ENCODE results near the gene NSUN3. TPM values are rescaled to one million over a fixed set of nuclear protein-coding genes. Genes with fewer than 3 reads are reported as not detected.

NSUN3 gene
- total RNA-seq, 2 donors from 2014 or later, result 14.4 to 15.8 TPM

DNA sequence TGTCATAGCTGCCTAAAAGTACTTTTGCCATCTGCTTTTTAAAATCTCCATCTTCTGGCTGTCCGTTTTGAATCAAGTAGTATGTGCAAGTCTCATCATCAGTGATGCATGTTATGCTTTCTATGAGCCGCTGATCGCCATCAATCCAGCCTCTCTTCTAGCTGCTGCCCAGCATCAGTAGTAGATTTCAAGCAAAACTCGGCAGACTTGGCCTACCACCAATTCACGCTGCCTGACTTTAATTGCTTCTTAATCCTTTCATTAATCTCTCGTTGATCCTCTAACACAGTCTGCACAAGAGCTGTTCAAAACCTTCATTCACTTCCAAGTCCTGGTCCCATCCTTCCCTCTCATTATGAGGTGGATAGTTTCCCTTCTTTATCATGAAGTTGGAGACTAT, 104.9 kb downstream of the NSUN3 start:
- H3K9me3 ChIP-seq, result no peaks in the 10 kb centered on the region
- no peak overlapping the region for H3K4me3 ChIP-seq
- DNase-seq (ENCODE audit: low spot score) (no peak), ATAC-seq (ENCODE audit: insufficient number of reproducible peaks, low FRiP score, low read depth) (no peak)
- H3K27me3 ChIP-seq (replicated peaks; ENCODE audit: insufficient read depth), result no peaks in the 10 kb centered on the region
- H3K4me1 ChIP-seq (ENCODE audit: control insufficient read depth in 1 of 2, low read depth in 2 of 2), result no peaks in the 10 kb centered on the region
- H3K36me3 ChIP-seq, result no peaks in the 10 kb centered on the region
- TF ChIP-seq, protein P1, sequence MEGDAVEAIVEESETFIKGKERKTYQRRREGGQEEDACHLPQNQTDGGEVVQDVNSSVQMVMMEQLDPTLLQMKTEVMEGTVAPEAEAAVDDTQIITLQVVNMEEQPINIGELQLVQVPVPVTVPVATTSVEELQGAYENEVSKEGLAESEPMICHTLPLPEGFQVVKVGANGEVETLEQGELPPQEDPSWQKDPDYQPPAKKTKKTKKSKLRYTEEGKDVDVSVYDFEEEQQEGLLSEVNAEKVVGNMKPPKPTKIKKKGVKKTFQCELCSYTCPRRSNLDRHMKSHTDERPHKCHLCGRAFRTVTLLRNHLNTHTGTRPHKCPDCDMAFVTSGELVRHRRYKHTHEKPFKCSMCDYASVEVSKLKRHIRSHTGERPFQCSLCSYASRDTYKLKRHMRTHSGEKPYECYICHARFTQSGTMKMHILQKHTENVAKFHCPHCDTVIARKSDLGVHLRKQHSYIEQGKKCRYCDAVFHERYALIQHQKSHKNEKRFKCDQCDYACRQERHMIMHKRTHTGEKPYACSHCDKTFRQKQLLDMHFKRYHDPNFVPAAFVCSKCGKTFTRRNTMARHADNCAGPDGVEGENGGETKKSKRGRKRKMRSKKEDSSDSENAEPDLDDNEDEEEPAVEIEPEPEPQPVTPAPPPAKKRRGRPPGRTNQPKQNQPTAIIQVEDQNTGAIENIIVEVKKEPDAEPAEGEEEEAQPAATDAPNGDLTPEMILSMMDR (IDR thresholded peaks at IDR 0.05), result no peak
- no peak overlapping the region for H3K27ac ChIP-seq

DNA sequence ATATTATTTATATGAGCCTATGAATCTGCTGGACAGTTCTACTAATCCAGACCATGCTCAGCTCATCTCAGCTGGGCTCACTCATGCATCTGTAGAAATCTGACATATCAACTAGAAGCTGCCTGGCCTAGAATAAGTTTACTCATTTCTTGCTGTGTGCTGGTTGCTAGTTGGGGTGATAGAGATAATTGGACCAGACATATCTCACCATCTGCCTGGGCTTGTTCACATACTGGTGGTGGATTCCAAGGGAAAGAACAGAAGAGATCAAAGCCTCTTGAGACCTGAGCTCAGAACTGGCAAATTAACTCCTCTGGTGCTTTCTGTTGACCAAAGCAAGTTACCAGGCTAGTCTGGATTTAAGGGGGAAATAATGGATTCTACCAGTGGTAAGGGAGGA, 109.1 kb downstream of the NSUN3 start:
- ATAC-seq (ENCODE audit: insufficient number of reproducible peaks, low FRiP score, low read depth), result no peak
- no peaks in the 10 kb centered on the region for H3K4me1 ChIP-seq (ENCODE audit: control insufficient read depth in 1 of 2, low read depth in 2 of 2)
- TF ChIP-seq, protein P1 (IDR thresholded peaks at IDR 0.05), result no peak
- no peaks in the 10 kb centered on the region for H3K9me3 ChIP-seq
- no peaks in the 10 kb centered on the region for H3K36me3 ChIP-seq
- H3K4me3 ChIP-seq, result no peak overlapping the region
- DNase-seq (ENCODE audit: low spot score), result no peak
- H3K27ac ChIP-seq, result no peak overlapping the region
- no peaks in the 10 kb centered on the region for H3K27me3 ChIP-seq (replicated peaks; ENCODE audit: insufficient read depth)

DNA sequence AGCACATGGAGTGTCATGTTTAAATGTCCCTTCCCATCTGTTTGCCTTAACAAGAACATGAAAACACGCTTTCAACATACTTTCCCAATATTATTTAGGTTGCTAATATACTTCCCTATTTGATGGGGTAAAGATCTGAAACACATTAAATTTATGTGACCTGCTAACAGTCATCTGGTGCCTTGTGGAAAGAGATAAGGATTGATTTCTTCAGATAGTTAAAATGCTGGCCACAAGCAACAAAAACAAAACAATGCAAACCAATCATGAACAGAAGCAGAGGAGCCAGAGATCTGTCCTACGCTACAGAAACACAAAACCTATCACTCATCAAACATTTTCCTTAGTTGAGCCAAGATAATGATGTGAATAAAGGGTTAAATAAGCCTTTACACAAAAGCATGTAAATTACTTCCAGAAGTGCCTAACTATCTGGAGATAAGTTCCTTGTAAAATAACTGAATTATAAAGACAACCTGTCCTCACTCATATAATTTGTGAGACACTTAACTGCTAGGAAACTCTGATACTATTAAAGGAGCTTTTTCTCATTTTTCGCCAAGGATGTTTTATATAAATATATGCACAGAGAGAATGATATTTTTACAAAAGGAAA, 109.9 kb downstream of the NSUN3 start:
- TF ChIP-seq, protein P1 (IDR thresholded peaks at IDR 0.05), result no peak
- H3K4me3 ChIP-seq, result no peak overlapping the region
- no peaks in the 10 kb centered on the region for H3K4me1 ChIP-seq (ENCODE audit: control insufficient read depth in 1 of 2, low read depth in 2 of 2)
- no peak for DNase-seq (ENCODE audit: low spot score)
- H3K27ac ChIP-seq, result no peak overlapping the region
- no peak for ATAC-seq (ENCODE audit: insufficient number of reproducible peaks, low FRiP score, low read depth)
- no peaks in the 10 kb centered on the region for H3K36me3 ChIP-seq
- H3K27me3 ChIP-seq (replicated peaks; ENCODE audit: insufficient read depth), result no peaks in the 10 kb centered on the region
- no peaks in the 10 kb centered on the region for H3K9me3 ChIP-seq

DNA sequence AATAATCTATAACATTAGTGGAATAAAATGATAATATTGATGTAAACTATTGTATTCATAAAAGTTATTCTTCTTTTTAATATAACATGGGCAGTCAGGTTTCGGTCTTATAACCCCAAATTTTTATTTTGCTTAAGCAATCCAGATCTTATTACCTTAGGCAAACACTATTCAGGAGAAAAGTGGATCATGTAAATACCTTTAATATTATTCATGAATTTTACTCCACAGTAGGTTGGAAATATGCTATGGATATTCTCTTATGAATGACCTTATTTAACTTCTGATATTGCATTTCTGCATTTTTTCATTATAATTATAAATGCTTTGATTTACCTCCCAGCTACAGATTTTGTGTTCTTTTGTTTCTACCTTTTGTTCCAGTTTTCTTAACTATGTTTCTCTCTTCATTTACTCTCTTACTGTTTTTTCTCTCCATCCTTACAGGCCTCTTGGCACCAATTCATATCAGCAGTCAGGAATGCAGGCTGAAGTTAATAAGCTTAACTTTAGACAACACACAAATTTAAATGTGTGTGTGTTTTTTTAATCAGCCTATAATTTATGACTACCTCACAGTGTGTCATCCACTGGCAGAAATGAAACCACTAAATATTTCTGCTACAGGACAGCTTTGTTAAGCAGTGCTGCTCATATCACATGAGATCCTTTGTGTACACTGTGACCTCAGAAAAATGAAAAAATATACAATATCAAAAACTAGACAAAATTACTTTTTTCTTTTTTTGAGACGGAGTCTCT, 111.0 kb downstream of the NSUN3 start:
- ATAC-seq (ENCODE audit: insufficient number of reproducible peaks, low FRiP score, low read depth) (no peak), DNase-seq (ENCODE audit: low spot score) (no peak)

DNA sequence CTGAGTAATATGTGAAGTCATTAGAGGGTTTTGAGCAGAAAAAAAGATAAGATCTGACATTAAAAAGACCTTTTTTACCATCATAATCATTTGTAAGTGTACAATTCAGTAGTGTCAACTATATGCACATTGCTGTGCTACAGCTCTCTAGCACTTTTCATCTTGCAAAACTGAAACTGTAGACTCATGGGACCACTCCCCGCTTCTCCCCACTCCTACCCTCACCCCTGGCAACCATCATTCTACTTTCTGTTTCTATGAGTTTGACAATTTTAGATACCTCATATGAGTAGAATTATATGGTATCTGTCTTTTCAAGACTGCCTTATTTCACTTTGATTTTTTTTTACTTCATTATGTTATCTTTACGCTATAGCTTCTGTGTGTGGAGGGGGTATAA, 112.8 kb downstream of the NSUN3 start:
- ATAC-seq (ENCODE audit: insufficient number of reproducible peaks, low FRiP score, low read depth), result no peak
- H3K27me3 ChIP-seq (replicated peaks; ENCODE audit: insufficient read depth), result no peaks in the 10 kb centered on the region
- TF ChIP-seq, protein P1 (IDR thresholded peaks at IDR 0.05), result no peak

More for the DNA sequence above, 111.0 kb downstream of the NSUN3 start:
- Histone ChIP-seq H3K27ac (no peak overlapping the region), H3K9me3 (no peaks in the 10 kb centered on the region), H3K4me1 (ENCODE audit: control insufficient read depth in 1 of 2, low read depth in 2 of 2) (no peaks in the 10 kb centered on the region), H3K36me3 (no peaks in the 10 kb centered on the region), H3K4me3 (no peak overlapping the region), H3K27me3 (replicated peaks; ENCODE audit: insufficient read depth) (no peaks in the 10 kb centered on the region)
- TF ChIP-seq, protein P1 (IDR thresholded peaks at IDR 0.05), result no peak

More for the DNA sequence above, 112.8 kb downstream of the NSUN3 start:
- Histone ChIP-seq H3K27ac (no peak overlapping the region), H3K4me3 (no peak overlapping the region), H3K9me3 (no peaks in the 10 kb centered on the region), H3K36me3 (no peaks in the 10 kb centered on the region), H3K4me1 (ENCODE audit: control insufficient read depth in 1 of 2, low read depth in 2 of 2) (no peaks in the 10 kb centered on the region)
- no peak for DNase-seq (ENCODE audit: low spot score)
